Karpas-422 (cell line): ENCODE data around the gene PSG11. TPM values are rescaled to one million over a fixed set of nuclear protein-coding genes. Genes with fewer than 3 reads are reported as not detected.
"Not testable (repeated sequence)": the region's sequence is repeated elsewhere in the genome, so short reads cannot be mapped to it uniquely, and the experiment has no call there.

ENCODE experiments used
- DNase-seq: peaks from one replicate; pipeline ENCODE4 v3.0.0-alpha.2; 2015
- H2AFZ ChIP-seq: fragments of 200-600 bp; sonication (generic); 2 replicates; pipeline ENCODE4 v1.6.1; 2014; ENCODE audit warnings: antibody characterized with exemption, low read length, mixed read lengths
- H3K27ac ChIP-seq: fragments of 200-600 bp; sonication (generic); 2 replicates; pipeline ENCODE4 v1.5.1; 2014; ENCODE audit warnings: mild to moderate bottlenecking, low read length, moderate library complexity
- H3K27me3 ChIP-seq: fragments of 200-600 bp; sonication (generic); 2 replicates; pipeline ENCODE4 v1.6.1; 2014; ENCODE audit warnings: low read length, mixed read lengths
- H3K36me3 ChIP-seq: fragments of 200-600 bp; sonication (generic); 2 replicates; pipeline ENCODE4 v1.6.1; 2014; ENCODE audit warnings: low read length, mixed read lengths; ENCODE audit not compliant: insufficient read depth
- H3K4me1 ChIP-seq: fragments of 200-600 bp; sonication (generic); 2 replicates; pipeline ENCODE4 v1.6.1; 2014; ENCODE audit warnings: mild to moderate bottlenecking, low read length, mixed read lengths
- H3K4me2 ChIP-seq: fragments of 200-600 bp; sonication (generic); 2 replicates; pipeline ENCODE4 v1.6.1; 2014; ENCODE audit warnings: low read length, low read depth, mild to moderate bottlenecking; ENCODE audit not compliant: poor library complexity, severe bottlenecking
- H3K4me3 ChIP-seq: fragments of 200-600 bp; sonication (generic); 2 replicates; pipeline ENCODE4 v1.5.1; 2014; ENCODE audit warnings: mild to moderate bottlenecking, antibody characterized with exemption, low read length, mixed read lengths
- H3K79me2 ChIP-seq: fragments of 200-600 bp; sonication (generic); 2 replicates; pipeline ENCODE4 v1.6.1; 2014; ENCODE audit warnings: mild to moderate bottlenecking, low read length, mixed read lengths
- H3K9ac ChIP-seq: fragments of 200-600 bp; sonication (generic); 2 replicates; pipeline ENCODE4 v1.6.0; 2014; ENCODE audit warnings: low read length
- H3K9me2 ChIP-seq: fragments of 200-600 bp; sonication (generic), shearing (Covaris generic); replicated peaks from 2 replicates; pipeline ENCODE4 v1.6.0; 2014; ENCODE audit warnings: mild to moderate bottlenecking, low read length, moderate library complexity; ENCODE audit not compliant: insufficient read depth
- H3K9me3 ChIP-seq: fragments of 300-700, 200-600 bp; sonication (generic); 2 replicates; pipeline ENCODE4 v1.6.1; 2014; ENCODE audit warnings: low read length, mixed read lengths
- H4K20me1 ChIP-seq: fragments of 200-600 bp; sonication (generic); 2 replicates; pipeline ENCODE4 v1.6.1; 2014; ENCODE audit warnings: mild to moderate bottlenecking, antibody characterized with exemption, low read length, low read depth; ENCODE audit not compliant: insufficient read depth
- total RNA-seq: library from RNA; depleted of rRNA; stranded (reverse); fragments of >200 nt; shearing (Covaris generic); gene quantifications from 2 replicates; pipeline ENCODE4 v1.2.3, GENCODE V29; 2014; ENCODE audit warnings: low replicate concordance; rRNA removed

Gene PSG11
- total RNA-seq, 1 experiment from 2014 or later = not detected

DNA sequence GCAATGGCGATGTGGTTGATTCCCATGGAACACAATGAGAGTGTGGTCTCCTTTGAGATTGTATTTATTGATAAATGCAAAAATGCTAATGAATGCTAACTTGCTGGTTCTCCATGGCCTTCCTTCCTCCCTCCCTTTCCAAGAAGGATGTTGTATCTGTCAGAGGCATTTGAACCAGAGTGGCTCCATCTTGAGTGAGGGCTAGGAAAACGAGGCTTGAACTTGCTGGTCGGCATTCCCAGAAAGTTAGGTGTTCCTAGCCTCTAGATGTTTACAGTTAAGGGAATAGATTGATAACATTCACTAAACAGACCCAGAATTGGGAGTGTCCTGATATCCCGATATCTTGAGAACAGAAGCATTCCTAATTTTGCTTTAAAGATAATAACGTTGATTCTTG is 54.8 kb downstream of the PSG11 start:
- H3K9ac ChIP-seq, H2AFZ ChIP-seq, H3K4me3 ChIP-seq, H3K4me2 ChIP-seq, H3K36me3 ChIP-seq, H3K9me3 ChIP-seq, H3K4me1 ChIP-seq, DNase-seq, H3K27me3 ChIP-seq, H3K79me2 ChIP-seq, H3K27ac ChIP-seq, H3K9me2 ChIP-seq, H4K20me1 ChIP-seq: not testable (repeated sequence)

DNA sequence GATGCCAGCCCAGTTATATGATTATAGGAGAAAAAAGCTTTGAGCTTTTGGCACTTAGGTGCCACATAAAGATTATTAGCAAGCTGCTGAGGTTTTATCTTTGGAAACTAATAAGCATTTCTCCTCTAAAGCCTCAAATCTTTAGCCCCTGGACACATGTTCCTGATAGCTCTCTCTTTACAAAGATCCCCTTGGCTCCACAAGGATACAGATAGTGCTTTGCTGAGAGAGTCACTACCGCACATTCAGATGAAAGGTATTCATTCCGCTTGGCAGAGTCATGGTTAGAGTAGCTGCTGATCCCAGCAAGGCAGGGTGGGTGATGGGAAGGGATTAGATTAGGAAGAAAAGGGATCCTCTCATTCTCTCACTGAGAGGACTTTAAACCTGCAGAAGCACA is 61.1 kb downstream of the PSG11 start:
- H3K79me2 ChIP-seq = no peaks in the 10 kb centered on the region
- H3K4me2 ChIP-seq = no peak overlapping the region
- no peak overlapping the region for H3K27ac ChIP-seq
- H3K9me3 ChIP-seq = no peaks in the 10 kb centered on the region
- H3K9me2 ChIP-seq = no peaks in the 10 kb centered on the region
- H2AFZ ChIP-seq = no peak overlapping the region
- H3K27me3 ChIP-seq = no peaks in the 10 kb centered on the region
- H3K4me3 ChIP-seq = no peak overlapping the region
- DNase-seq = no peak
- no peaks in the 10 kb centered on the region for H3K4me1 ChIP-seq
- no peaks in the 10 kb centered on the region for H4K20me1 ChIP-seq
- H3K36me3 ChIP-seq = no peaks in the 10 kb centered on the region
- H3K9ac ChIP-seq = no peak overlapping the region

DNA sequence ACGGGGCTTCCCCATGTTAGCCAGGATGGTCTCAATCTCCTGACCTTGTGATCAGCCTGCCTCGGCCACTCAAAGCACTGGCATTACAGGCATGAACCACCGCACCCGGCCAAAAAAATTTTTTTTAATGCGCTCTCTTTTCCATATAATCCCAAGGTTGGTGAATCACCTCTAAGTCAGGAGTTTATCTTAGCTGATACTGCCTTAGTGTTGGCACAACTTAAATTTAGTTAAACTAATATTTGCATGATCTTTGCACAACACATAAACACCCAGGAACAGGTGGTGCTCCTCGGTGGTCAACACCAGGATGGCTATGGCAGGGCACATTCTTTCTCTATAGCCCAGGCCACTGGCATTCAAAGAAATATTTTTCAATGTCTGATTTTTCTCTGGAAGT is 65.2 kb downstream of the PSG11 start:
- Histone ChIP-seq H2AFZ (no peak overlapping the region), H3K4me3 (no peak overlapping the region), H3K79me2 (no peaks in the 10 kb centered on the region), H3K4me2 (no peak overlapping the region), H3K9me2 (no peaks in the 10 kb centered on the region), H4K20me1 (no peaks in the 10 kb centered on the region), H3K36me3 (no peaks in the 10 kb centered on the region), H3K4me1 (no peaks in the 10 kb centered on the region), H3K9me3 (no peaks in the 10 kb centered on the region), H3K27me3 (no peaks in the 10 kb centered on the region), H3K27ac (no peak overlapping the region), H3K9ac (no peak overlapping the region)
- no peak for DNase-seq

Other genes starting within 250 kb of the PSG11 start
- not detected in 2 replicates for gene PSG1, start 146.8 kb downstream of the PSG11 start, total RNA-seq
- gene PSG6, start 108.6 kb downstream of the PSG11 start, total RNA-seq = not detected in 2 replicates
- gene PSG7, start 89.3 kb downstream of the PSG11 start, total RNA-seq = not detected in 2 replicates
- not detected in 2 replicates for gene PSG2, start 56.2 kb upstream of the PSG11 start, total RNA-seq
- gene PSG5, start 160.1 kb upstream of the PSG11 start, total RNA-seq = not detected in 2 replicates
- not detected in 2 replicates for gene PSG4, start 179.2 kb upstream of the PSG11 start, total RNA-seq
- gene PSG9, start 243.1 kb upstream of the PSG11 start, total RNA-seq = not detected in 2 replicates